Sigmoid colon (tissue), 7 donors: ENCODE data around the gene BHLHE41. TPM values are rescaled to one million over a fixed set of nuclear protein-coding genes. Genes with fewer than 3 reads are reported as not detected.
A peak's percentile ranks its signal among the peaks of the same experiment; 100 is the strongest.

Experiments used
- DNase-seq: peaks from one replicate; pipeline ENCODE4 v3.0.0-alpha.2; 2019
- H3K27ac ChIP-seq, 4 donors: fragments of 200-600 bp; sonication (generic); one replicate each; pipeline ENCODE4 v1.5.1; 2016 to 2019; ENCODE audit warnings: mild to moderate bottlenecking in 1 of 4
- H3K27me3 ChIP-seq, 3 donors: fragments of 200-600 bp; sonication (generic); one replicate each; pipeline ENCODE4 v1.5.1; 2019; ENCODE audit warnings: mild to moderate bottlenecking in 1 of 3
- H3K36me3 ChIP-seq, 4 donors: fragments of 200-600 bp; sonication (generic); one replicate each; pipeline ENCODE4 v1.5.1; 2016 to 2019
- H3K4me1 ChIP-seq, 4 donors: fragments of 200-600 bp; sonication (generic); one replicate each; pipeline ENCODE4 v1.5.1; 2017 to 2019
- H3K4me3 ChIP-seq, 4 donors: fragments of 200-600 bp; sonication (generic); one replicate each; pipeline ENCODE4 v1.5.1; 2017 to 2019; ENCODE audit warnings: mild to moderate bottlenecking in 2 of 4, moderate library complexity in 1 of 4
- H3K9me3 ChIP-seq, 4 donors: fragments of 200-600 bp in 3 of 4; sonication (generic) in 3 of 4; one replicate each; pipeline versions ENCODE4 v1.5.1 to v1.6.1; 2013 to 2019
- EP300 ChIP-seq, 4 donors: sonication (generic); formaldehyde crosslinking; IDR thresholded peaks; one replicate each; pipeline ENCODE4 v1.6.1; 2017; ENCODE audit warnings: antibody characterized with exemption in 4 of 4
- POLR2A ChIP-seq, 2 donors: fragments of 450-650 bp; IDR thresholded peaks; one replicate each; pipeline ENCODE4 v1.6.1; 2016; ENCODE audit warnings: antibody characterized with exemption in 2 of 2, mild to moderate bottlenecking in 2 of 2, moderate library complexity in 2 of 2
- POLR2AphosphoS5 ChIP-seq, 4 donors: sonication (generic); formaldehyde crosslinking; IDR thresholded peaks; one replicate each; pipeline ENCODE4 v1.6.1; 2017; ENCODE audit warnings: antibody characterized with exemption in 4 of 4
- WGBS, 2 donors: extraction: QIAGEN DNeasy Blood & Tissue Kit; methylation state at CpG; one replicate each; pipeline ENCODE4 v1.1.7; 2013; 5-methylcytosine and 5-hydroxymethylcytosine counted together
- intact Hi-C: fragments of 100-400 bp; cut with DNase I; formaldehyde crosslinking; loops from one replicate; pipeline ENCODE4 v1.15.1; 2023
- polyA plus RNA-seq, 3 donors: library from polyadenylated mRNA; stranded (reverse); fragments of 200-250 nt; gene quantifications; one replicate each; pipeline ENCODE4 v1.2.3, GENCODE V29; 2013
- total RNA-seq, 4 donors: library from RNA; depleted of rRNA; stranded (reverse); fragments of >200 nt; gene quantifications; one replicate each; pipeline ENCODE4 v1.1.0, GENCODE V29; 2016
- TF ChIP-seq, protein P1 (sequence below), 4 experiments: fragments of 450-650 bp in 3 of 4; fragments of 200-600 bp in 1 of 4; IDR thresholded peaks; one replicate each; pipeline ENCODE4 v1.5.1; 2016 to 2019; ENCODE audit warnings: antibody characterized with exemption in 4 of 4, mild to moderate bottlenecking in 3 of 4, moderate library complexity in 2 of 4
- donor health status: healthy with polysubstance abuse.
- donor health status: Bipolar disorder and iron deficiency.
- donor health status: healthy.

Gene BHLHE41
- total and polyA plus RNA-seq, 7 donors: 3.9 to 12.6 (median 6.2) TPM

DNA sequence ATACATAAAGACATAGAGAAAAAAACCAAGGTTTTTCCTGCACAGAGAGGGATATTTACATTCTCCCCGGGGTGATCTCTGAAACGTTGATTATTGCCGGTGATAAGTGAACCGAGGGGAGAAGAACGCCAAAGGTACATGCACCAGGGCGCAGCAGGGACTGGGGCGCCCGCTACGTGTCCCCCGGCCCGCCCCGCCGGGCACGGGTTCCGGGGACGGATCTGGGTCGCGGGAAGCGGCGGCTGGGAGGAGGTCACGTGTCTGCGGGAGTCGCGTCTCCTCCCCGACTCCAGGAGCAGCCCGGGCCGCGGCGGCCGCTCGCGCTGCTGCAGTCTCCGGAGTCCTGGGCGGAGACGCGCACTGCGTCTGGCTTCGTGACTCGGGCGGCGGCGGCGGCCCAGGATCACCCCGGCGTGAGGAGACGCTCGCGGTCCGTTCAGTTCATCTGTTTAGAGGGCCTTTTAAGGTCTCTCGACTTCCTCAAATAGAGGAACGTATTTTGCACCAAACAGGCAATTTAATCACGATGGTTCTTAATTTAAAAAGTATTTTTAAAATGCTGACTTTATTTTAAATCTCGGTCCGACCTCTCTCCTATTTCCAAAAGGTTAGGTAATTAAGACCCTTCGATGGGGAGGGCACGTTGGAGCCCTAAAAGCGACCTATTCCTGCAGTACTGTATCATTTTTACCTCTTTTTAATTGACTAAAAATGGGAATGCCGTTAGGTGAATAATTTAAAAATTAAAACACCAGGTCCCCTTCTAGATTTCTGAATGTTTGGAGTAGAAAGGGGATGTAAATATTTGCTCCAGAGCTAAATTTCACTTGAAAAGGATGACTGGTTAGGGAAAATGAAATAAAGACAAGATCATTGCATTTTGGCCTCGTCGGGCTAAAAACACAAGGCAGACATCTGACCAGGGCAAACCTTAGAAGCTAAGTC, 1.8 kb upstream of the BHLHE41 start:
- DNase-seq: peak; percentile 96
- H3K36me3 ChIP-seq: no peaks in the 10 kb centered on the region
- intact Hi-C loops: loop anchor here (1.0 to 10.0 kb wide), 5 partner anchors 12 to 396 kb away; no protein-coding TSS in a partner anchor

GRCh38 chr12:26125400-26126339, 833 bp upstream of the BHLHE41 start:
- intact Hi-C loops: loop anchor here (1.0 to 10.0 kb wide), 5 partner anchors 11 to 397 kb away; no protein-coding TSS in a partner anchor

More for the DNA sequence above, 1.8 kb upstream of the BHLHE41 start:
- 5 to 6% methylated on average over 60 of the region's 60 CpGs for WGBS, 2 donors
- peak; percentile 28 to 65 (median 59) for TF ChIP-seq POLR2AphosphoS5 (IDR thresholded peaks at IDR 0.05)
- TF ChIP-seq EP300 (IDR thresholded peaks at IDR 0.05): no peak
- peak in 1 of 2 donors; percentile 10 for TF ChIP-seq POLR2A (IDR thresholded peaks at IDR 0.05)
- no peaks in the 10 kb centered on the region for H3K9me3 ChIP-seq
- peak overlapping the region; percentile 95 to 99 (median 98) for H3K27ac ChIP-seq
- peak overlapping the region; percentile 58 to 75 (median 68) for H3K4me3 ChIP-seq
- peaks cover 0 to 27% (median 19%) of the 10 kb centered on the region in 4 donors for H3K4me1 ChIP-seq
- no peaks in the 10 kb centered on the region for H3K27me3 ChIP-seq

GRCh38 chr12:26123482-26123980, 1.3 kb downstream of the BHLHE41 start:
- Histone ChIP-seq H3K36me3 (no peaks in the 10 kb centered on the region), H3K9me3 (no peaks in the 10 kb centered on the region), H3K27me3 (no peaks in the 10 kb centered on the region), H3K27ac (peak overlapping the region; percentile 95 to 99 (median 98)), H3K4me1 (peaks cover 0 to 50% (median 35%) of the 10 kb centered on the region in 4 donors), H3K4me3 (peak overlapping the region; percentile 58 to 75 (median 68))
- intact Hi-C loops: loop anchor here (10.0 kb wide), 1 partner anchor 101 kb away; no protein-coding TSS in a partner anchor
- DNase-seq: no peak
- no peak for TF ChIP-seq EP300 (IDR thresholded peaks at IDR 0.05)
- 18 to 29% methylated on average over 8 of the region's 8 CpGs for WGBS, 2 donors

More at GRCh38 chr12:26125400-26126339, 833 bp upstream of the BHLHE41 start:
- TF ChIP-seq POLR2A (IDR thresholded peaks at IDR 0.05) (peak; percentile 55 to 64), POLR2AphosphoS5 (IDR thresholded peaks at IDR 0.05) (peak; percentile 47 to 83 (median 58)), EP300 (IDR thresholded peaks at IDR 0.05) (no peak)
- TF ChIP-seq, protein P1, sequence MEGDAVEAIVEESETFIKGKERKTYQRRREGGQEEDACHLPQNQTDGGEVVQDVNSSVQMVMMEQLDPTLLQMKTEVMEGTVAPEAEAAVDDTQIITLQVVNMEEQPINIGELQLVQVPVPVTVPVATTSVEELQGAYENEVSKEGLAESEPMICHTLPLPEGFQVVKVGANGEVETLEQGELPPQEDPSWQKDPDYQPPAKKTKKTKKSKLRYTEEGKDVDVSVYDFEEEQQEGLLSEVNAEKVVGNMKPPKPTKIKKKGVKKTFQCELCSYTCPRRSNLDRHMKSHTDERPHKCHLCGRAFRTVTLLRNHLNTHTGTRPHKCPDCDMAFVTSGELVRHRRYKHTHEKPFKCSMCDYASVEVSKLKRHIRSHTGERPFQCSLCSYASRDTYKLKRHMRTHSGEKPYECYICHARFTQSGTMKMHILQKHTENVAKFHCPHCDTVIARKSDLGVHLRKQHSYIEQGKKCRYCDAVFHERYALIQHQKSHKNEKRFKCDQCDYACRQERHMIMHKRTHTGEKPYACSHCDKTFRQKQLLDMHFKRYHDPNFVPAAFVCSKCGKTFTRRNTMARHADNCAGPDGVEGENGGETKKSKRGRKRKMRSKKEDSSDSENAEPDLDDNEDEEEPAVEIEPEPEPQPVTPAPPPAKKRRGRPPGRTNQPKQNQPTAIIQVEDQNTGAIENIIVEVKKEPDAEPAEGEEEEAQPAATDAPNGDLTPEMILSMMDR (IDR thresholded peaks at IDR 0.05): no peak
- H3K9me3 ChIP-seq: no peaks in the 10 kb centered on the region
- peaks cover 0 to 36% (median 23%) of the 10 kb centered on the region in 4 donors for H3K4me1 ChIP-seq
- DNase-seq: peak; percentile 93
- 0 to 1% methylated on average over 66 of the region's 66 CpGs for WGBS, 2 donors
- no peaks in the 10 kb centered on the region for H3K27me3 ChIP-seq
- no peaks in the 10 kb centered on the region for H3K36me3 ChIP-seq
- peak overlapping the region; percentile 95 to 99 (median 98) for H3K27ac ChIP-seq
- peak overlapping the region; percentile 58 to 75 (median 68) for H3K4me3 ChIP-seq

DNA sequence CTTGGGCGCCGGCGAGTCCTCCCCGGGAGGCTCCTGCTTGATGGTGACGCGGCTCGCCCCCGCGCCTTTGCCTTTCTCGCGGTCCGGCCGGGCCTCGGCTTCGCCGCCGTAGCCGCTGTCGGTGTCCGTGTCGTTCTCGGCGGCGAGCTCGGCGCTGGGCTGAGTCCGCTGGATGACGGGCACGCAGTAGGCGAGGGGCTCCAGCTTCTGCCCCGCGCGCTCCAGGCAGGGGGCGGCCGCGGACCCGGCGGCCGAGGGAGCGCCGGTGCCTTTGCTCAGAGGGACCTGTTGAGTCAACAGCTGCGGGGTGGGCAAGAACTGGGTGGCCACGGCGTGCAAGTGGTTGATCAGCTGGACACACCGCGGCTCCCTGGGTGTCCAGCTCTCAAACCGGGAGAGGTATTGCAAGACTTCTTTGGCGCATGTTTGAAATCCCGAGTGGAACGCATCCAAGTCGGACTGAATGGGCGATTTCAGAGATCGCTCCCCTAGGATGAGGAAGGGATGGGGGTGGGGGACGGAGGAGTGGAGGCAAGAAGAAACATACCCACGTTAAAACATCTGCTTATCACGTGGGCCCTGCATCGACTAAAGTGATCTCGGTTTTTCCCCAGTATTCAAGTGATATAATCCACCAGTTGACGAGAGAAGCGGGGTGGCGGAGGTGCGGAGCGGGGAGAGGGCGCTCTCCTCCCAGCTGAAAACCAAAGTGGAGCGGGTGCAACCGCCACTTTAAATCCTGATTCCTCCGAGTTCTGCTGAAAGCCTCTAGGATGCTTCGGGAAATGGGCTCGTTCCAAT, 2.0 kb downstream of the BHLHE41 start:
- H3K36me3 ChIP-seq: no peaks in the 10 kb centered on the region
- TF ChIP-seq POLR2AphosphoS5 (IDR thresholded peaks at IDR 0.05): peak; percentile 45 to 67 (median 53)
- TF ChIP-seq POLR2A (IDR thresholded peaks at IDR 0.05): no peak
- TF ChIP-seq EP300 (IDR thresholded peaks at IDR 0.05): no peak
- TF ChIP-seq, protein P1 (IDR thresholded peaks at IDR 0.05): peak in 1 of 4 experiments; percentile 17
- no peaks in the 10 kb centered on the region for H3K27me3 ChIP-seq
- no peaks in the 10 kb centered on the region for H3K9me3 ChIP-seq
- 0 to 1% methylated on average over 69 of the region's 69 CpGs for WGBS, 2 donors
- peak overlapping the region; percentile 58 to 75 (median 68) for H3K4me3 ChIP-seq
- intact Hi-C loops: loop anchor here (10.0 kb wide), 1 partner anchor 102 kb away; no protein-coding TSS in a partner anchor
- H3K4me1 ChIP-seq: peaks cover 0 to 50% (median 35%) of the 10 kb centered on the region in 4 donors
- peak overlapping the region; percentile 95 to 99 (median 98) for H3K27ac ChIP-seq
- peak; percentile 92 for DNase-seq
